Measurements from ENCODE around the gene ELFN1.

Gene ELFN1

GRCh38 chr7:1745576-1746490, 75.8 kb downstream of the ELFN1 start:
- H2AFZ ChIP-seq, result no peak overlapping the region
- no peak overlapping the region for H3K9ac ChIP-seq
- H3K9me3 ChIP-seq (ENCODE audit: control insufficient read depth, low read length), result no peaks in the 10 kb centered on the region
- H3K27ac ChIP-seq, result no peak overlapping the region
- H3K4me1 ChIP-seq, result no peaks in the 10 kb centered on the region
- no peaks in the 10 kb centered on the region for H3K79me2 ChIP-seq
- no peak overlapping the region for H3K4me2 ChIP-seq (ENCODE audit: low read length)
- H3K36me3 ChIP-seq (ENCODE audit: control insufficient read depth, insufficient read depth, low read length), result no peaks in the 10 kb centered on the region
- no peaks in the 10 kb centered on the region for H3K27me3 ChIP-seq (ENCODE audit: control insufficient read depth, insufficient read depth, low read length)
- no peak for TF ChIP-seq CTCF (IDR thresholded peaks at IDR 0.05)
- H3K4me3 ChIP-seq (ENCODE audit: low read depth, low read length), result no peak overlapping the region

- Histone ChIP-seq H3K4me1 (no peaks in the 10 kb centered on the region), H3K27me3 (ENCODE audit: control insufficient read depth, insufficient read depth, low read length) (no peaks in the 10 kb centered on the region), H3K9me3 (ENCODE audit: control insufficient read depth, low read length) (no peaks in the 10 kb centered on the region), H3K36me3 (ENCODE audit: control insufficient read depth, insufficient read depth, low read length) (no peaks in the 10 kb centered on the region), H3K27ac (no peak overlapping the region), H2AFZ (no peak overlapping the region), H3K79me2 (no peaks in the 10 kb centered on the region), H3K4me2 (ENCODE audit: low read length) (no peak overlapping the region), H3K9ac (no peak overlapping the region), H3K4me3 (ENCODE audit: low read depth, low read length) (no peak overlapping the region)
- no peak for TF ChIP-seq CTCF (IDR thresholded peaks at IDR 0.05)
Observed at GRCh38 chr7:1746491-1746975, 76.5 kb downstream of the ELFN1 start.

- Histone ChIP-seq H3K79me2 (no peaks in the 10 kb centered on the region), H2AFZ (no peak overlapping the region), H3K4me2 (ENCODE audit: low read length) (no peak overlapping the region), H3K27me3 (ENCODE audit: control insufficient read depth, insufficient read depth, low read length) (no peaks in the 10 kb centered on the region), H3K4me3 (ENCODE audit: low read depth, low read length) (no peak overlapping the region), H3K9ac (no peak overlapping the region), H3K4me1 (no peaks in the 10 kb centered on the region), H3K27ac (no peak overlapping the region), H3K9me3 (ENCODE audit: control insufficient read depth, low read length) (no peaks in the 10 kb centered on the region), H3K36me3 (ENCODE audit: control insufficient read depth, insufficient read depth, low read length) (no peaks in the 10 kb centered on the region)
- TF ChIP-seq CTCF (IDR thresholded peaks at IDR 0.05), result no peak
Observed at GRCh38 chr7:1747004-1747801, 77.1 kb downstream of the ELFN1 start.

GRCh38 chr7:1748076-1748838, 78.2 kb downstream of the ELFN1 start:
- no peak overlapping the region for H2AFZ ChIP-seq
- H3K27me3 ChIP-seq (ENCODE audit: control insufficient read depth, insufficient read depth, low read length), result no peaks in the 10 kb centered on the region
- no peak for TF ChIP-seq CTCF (IDR thresholded peaks at IDR 0.05)
- no peak overlapping the region for H3K4me3 ChIP-seq (ENCODE audit: low read depth, low read length)
- no peaks in the 10 kb centered on the region for H3K4me1 ChIP-seq
- H3K79me2 ChIP-seq, result no peaks in the 10 kb centered on the region
- H3K9ac ChIP-seq, result no peak overlapping the region
- H3K36me3 ChIP-seq (ENCODE audit: control insufficient read depth, insufficient read depth, low read length), result no peaks in the 10 kb centered on the region
- H3K27ac ChIP-seq, result no peak overlapping the region
- H3K4me2 ChIP-seq (ENCODE audit: low read length), result no peak overlapping the region
- H3K9me3 ChIP-seq (ENCODE audit: control insufficient read depth, low read length), result no peaks in the 10 kb centered on the region
